ENCODE measurements around the gene SV2B.

DNA sequence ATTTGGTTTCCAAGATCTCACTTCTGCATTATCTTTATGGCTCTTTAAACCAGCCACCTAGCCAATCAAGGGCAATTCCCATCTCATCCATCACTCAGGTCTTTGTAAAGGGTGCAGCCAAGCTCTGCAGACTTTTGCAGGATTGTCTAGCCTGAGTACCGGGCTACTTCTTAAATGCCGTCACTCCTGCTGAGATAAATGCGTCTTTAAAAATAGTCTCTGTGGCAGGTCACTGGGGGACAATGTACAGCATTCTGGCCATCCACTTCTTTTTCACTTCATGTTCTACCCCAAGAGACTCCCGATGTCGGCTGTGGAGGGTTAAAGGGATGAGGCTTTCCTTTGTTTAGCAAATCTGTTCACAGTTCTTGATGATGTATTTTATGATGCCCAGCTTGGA lies 194.7 kb downstream of the SV2B start:
- TF ChIP-seq CTCF (conservative IDR thresholded peaks at IDR 0.05; ENCODE audit: low read depth, low read length), result no peak
- TF ChIP-seq EZH2 (IDR thresholded peaks at IDR 0.05; ENCODE audit: borderline replicate concordance, low read depth, low read length, poor library complexity, severe bottlenecking), result no peak

All from A673 (cell line).